ENCODE measurements around the gene LCOR.

DNA sequence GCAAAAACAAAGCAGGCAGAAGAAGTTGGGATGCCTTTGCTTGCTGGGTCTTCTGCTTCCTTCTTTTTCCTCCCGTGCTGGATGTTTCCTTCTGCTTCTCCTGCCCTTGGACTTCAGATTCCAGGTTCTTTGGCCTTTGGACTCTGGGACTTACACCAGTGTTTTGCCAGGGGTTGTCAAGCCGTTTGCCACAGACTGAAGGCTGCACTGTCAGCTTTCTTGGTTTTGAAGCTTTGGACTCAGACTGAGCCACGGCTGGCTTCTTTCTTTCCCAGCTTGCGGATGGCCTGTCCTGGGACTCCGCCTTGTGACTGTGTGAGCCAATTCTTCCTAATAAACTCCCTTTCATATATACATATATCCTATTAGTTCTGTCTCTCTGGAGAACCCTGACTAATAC, 11.3 kb upstream of the LCOR start:
- TF ChIP-seq, protein P1, sequence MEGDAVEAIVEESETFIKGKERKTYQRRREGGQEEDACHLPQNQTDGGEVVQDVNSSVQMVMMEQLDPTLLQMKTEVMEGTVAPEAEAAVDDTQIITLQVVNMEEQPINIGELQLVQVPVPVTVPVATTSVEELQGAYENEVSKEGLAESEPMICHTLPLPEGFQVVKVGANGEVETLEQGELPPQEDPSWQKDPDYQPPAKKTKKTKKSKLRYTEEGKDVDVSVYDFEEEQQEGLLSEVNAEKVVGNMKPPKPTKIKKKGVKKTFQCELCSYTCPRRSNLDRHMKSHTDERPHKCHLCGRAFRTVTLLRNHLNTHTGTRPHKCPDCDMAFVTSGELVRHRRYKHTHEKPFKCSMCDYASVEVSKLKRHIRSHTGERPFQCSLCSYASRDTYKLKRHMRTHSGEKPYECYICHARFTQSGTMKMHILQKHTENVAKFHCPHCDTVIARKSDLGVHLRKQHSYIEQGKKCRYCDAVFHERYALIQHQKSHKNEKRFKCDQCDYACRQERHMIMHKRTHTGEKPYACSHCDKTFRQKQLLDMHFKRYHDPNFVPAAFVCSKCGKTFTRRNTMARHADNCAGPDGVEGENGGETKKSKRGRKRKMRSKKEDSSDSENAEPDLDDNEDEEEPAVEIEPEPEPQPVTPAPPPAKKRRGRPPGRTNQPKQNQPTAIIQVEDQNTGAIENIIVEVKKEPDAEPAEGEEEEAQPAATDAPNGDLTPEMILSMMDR (conservative IDR thresholded peaks at IDR 0.05; ENCODE audit: low read depth, low read length), result no peak
- no peak for TF ChIP-seq EZH2 (IDR thresholded peaks at IDR 0.05; ENCODE audit: borderline replicate concordance, low read depth, low read length, poor library complexity, severe bottlenecking)

Data from A673 (cell line).